Lung (tissue), 12 donors: ENCODE data around the gene SAE1. TPM values are rescaled to one million over a fixed set of nuclear protein-coding genes. Genes with fewer than 3 reads are reported as not detected.

ENCODE experiments used
- ATAC-seq: fragments of 200-7000 bp; cut with Tn5 transposase; one replicate; pipeline ENCODE4 v1.9.1; 2020; ENCODE audit warnings: moderate number of reproducible peaks; ENCODE audit not compliant: insufficient read depth, low FRiP score
- DNase-seq, 3 donors: peaks; one replicate each; pipeline ENCODE4 v3.0.0-alpha.2; 2013 to 2017
- H3K27ac ChIP-seq, 2 donors: one replicate each; pipeline ENCODE4 v1.5.1; 2013; ENCODE audit warnings: mild to moderate bottlenecking in 2 of 2, moderate library complexity in 2 of 2, control low read depth in 1 of 2, inconsistent platforms in 1 of 2, low read depth in 1 of 2, low read length in 1 of 2
- H3K27me3 ChIP-seq, 3 donors: one replicate each; pipeline ENCODE4 v1.5.1; 2013; ENCODE audit warnings: low read length in 2 of 3; ENCODE audit not compliant: control insufficient read depth in 3 of 3, insufficient read depth in 3 of 3
- H3K36me3 ChIP-seq, 4 donors: one replicate each; pipeline ENCODE4 v1.5.1; 2013; ENCODE audit warnings: low read length in 4 of 4, mild to moderate bottlenecking in 1 of 4, moderate library complexity in 1 of 4; ENCODE audit not compliant: control insufficient read depth in 4 of 4, insufficient read depth in 4 of 4
- H3K4me1 ChIP-seq, 5 donors: one replicate each; pipeline ENCODE4 v1.5.1; 2013; ENCODE audit warnings: low read length in 5 of 5, mild to moderate bottlenecking in 2 of 5, moderate library complexity in 1 of 5; ENCODE audit not compliant: control insufficient read depth in 5 of 5, insufficient read depth in 5 of 5
- H3K4me3 ChIP-seq: one replicate; pipeline ENCODE4 v1.5.1; 2013; ENCODE audit warnings: mild to moderate bottlenecking, control low read depth, moderate library complexity
- H3K9ac ChIP-seq, 2 donors: one replicate each; pipeline ENCODE4 v1.5.1; 2013; ENCODE audit warnings: low read length in 2 of 2, control low read depth in 1 of 2; ENCODE audit not compliant: insufficient read depth in 1 of 2
- H3K9me3 ChIP-seq, 4 donors: one replicate each; pipeline ENCODE4 v1.5.1; 2013; ENCODE audit warnings: low read length in 3 of 4, mild to moderate bottlenecking in 1 of 4, moderate library complexity in 1 of 4; ENCODE audit not compliant: control insufficient read depth in 4 of 4, insufficient read depth in 3 of 4
- WGBS, 2 donors: extraction: QIAGEN DNeasy Blood & Tissue Kit; methylation state at CpG; one replicate each; pipeline ENCODE4 v1.1.7; 2013; 5-methylcytosine and 5-hydroxymethylcytosine counted together
- polyA plus RNA-seq, 2 donors: library from polyadenylated mRNA; stranded (reverse); fragments of 200-250 nt; gene quantifications; one replicate each; pipeline ENCODE4 v1.2.1, GENCODE V29; 2013
- total RNA-seq, 2 donors: library from RNA; depleted of rRNA in 1 of 2; stranded (reverse); fragments of >200 nt in 1 of 2; gene quantifications; one replicate each; pipeline ENCODE4 v1.2.1, GENCODE V29; 2014 to 2021
- TF ChIP-seq, protein P1 (sequence below): IDR thresholded peaks from 2 replicates; pipeline ENCODE4 v1.5.1; 2012; ENCODE audit warnings: mild to moderate bottlenecking; ENCODE audit errors: control extremely low read depth, extremely low read depth
- donor health status: control.
- donor health status: control.
- donor health status: Bipolar disorder and iron deficiency.
- donor health status: healthy.
- donor health status: DM: yes; HTN: yes; CAD: no.

SAE1 gene
- total and polyA plus RNA-seq, 4 donors = 28.6 to 58.1 (median 55.9) TPM

DNA sequence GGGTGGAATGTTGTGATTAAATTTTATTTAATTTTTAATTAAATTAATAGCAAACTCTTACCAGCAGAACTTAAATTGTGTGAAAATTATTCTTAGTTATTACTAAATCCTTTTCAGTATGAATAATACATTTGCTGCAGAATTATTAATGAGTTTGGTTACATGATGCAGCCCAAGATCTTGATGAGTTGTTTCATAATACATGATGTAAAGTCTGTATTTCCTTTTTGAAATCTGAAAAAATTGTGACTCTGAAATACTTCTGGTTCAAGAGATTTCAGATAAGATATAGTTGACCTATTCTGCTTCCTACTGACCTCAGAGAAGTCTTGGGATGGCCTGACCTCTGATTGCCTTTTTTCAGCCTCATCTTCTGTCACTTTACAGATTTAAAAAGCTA is 11.1 kb downstream of the SAE1 start:
- H3K36me3 ChIP-seq = peaks cover 15 to 31% (median 23%) of the 10 kb centered on the region in 4 donors
- peaks cover 0 to 4% (median 0%) of the 10 kb centered on the region in 5 donors for H3K4me1 ChIP-seq
- no peak overlapping the region for H3K9ac ChIP-seq
- H3K27me3 ChIP-seq = no peaks in the 10 kb centered on the region
- DNase-seq (no peak), ATAC-seq (no peak)
- no peaks in the 10 kb centered on the region for H3K9me3 ChIP-seq
- H3K4me3 ChIP-seq = no peak overlapping the region
- H3K27ac ChIP-seq = no peak overlapping the region
- TF ChIP-seq, protein P1, sequence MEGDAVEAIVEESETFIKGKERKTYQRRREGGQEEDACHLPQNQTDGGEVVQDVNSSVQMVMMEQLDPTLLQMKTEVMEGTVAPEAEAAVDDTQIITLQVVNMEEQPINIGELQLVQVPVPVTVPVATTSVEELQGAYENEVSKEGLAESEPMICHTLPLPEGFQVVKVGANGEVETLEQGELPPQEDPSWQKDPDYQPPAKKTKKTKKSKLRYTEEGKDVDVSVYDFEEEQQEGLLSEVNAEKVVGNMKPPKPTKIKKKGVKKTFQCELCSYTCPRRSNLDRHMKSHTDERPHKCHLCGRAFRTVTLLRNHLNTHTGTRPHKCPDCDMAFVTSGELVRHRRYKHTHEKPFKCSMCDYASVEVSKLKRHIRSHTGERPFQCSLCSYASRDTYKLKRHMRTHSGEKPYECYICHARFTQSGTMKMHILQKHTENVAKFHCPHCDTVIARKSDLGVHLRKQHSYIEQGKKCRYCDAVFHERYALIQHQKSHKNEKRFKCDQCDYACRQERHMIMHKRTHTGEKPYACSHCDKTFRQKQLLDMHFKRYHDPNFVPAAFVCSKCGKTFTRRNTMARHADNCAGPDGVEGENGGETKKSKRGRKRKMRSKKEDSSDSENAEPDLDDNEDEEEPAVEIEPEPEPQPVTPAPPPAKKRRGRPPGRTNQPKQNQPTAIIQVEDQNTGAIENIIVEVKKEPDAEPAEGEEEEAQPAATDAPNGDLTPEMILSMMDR = no peak

DNA sequence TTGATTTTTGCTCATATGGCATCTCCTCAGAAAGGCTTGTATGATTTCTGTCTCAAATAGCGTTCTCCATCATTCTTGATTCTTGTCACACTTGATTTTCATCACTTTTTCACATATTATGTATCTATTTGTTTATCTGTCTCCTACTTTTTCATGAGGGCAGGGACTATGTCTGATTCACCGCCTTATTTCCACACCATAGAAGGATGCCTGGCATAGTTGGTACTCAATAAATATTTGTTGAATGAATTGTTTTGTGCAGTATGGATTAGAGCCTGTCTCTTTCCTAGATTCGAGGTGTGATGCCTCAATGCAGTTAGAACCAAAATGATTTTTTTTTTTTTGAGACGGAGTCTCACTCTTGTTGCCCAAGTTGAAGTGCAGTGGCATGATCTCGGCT is 12.1 kb downstream of the SAE1 start:
- H3K36me3 ChIP-seq = peaks cover 15 to 30% (median 25%) of the 10 kb centered on the region in 4 donors

DNA sequence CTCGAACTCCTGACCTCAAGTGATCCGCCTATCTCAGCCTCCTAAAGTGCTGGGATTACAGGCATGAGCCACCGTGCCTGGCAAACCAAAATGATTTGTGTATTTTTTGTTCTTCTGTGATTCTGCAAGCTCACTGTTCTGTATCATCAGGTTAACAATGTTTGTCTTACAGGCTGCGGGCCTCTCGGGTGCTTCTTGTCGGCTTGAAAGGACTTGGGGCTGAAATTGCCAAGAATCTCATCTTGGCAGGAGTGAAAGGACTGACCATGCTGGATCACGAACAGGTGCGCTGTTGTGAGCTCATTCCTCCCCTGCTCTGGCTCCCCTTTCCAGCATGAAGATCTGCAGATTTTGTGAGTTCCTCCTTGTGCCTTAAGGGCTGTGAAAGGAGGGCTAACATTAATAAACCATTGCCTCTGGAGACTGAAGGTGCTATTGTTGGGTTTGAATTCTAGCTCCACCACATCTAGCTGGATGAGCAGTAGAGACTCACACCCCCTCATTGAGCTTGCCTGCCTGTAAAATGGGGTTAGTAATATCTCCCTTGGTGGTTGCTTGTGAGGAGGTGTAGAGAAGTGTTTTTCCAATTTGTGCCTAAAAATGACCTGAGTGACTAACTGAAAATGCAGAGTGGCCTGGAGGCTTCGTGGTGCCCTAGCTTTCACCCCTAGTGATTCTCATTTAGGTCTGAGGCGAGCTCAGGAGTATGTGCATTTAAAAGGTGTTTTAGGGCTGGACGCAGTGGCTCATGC is 12.9 kb downstream of the SAE1 start:
- Histone ChIP-seq H3K9ac (no peak overlapping the region), H3K9me3 (no peaks in the 10 kb centered on the region), H3K27ac (no peak overlapping the region), H3K36me3 (peaks cover 15 to 30% (median 25%) of the 10 kb centered on the region in 4 donors), H3K27me3 (no peaks in the 10 kb centered on the region), H3K4me1 (peaks cover 0 to 4% (median 0%) of the 10 kb centered on the region in 5 donors), H3K4me3 (no peak overlapping the region)
- WGBS, 2 donors = 77 to 88% methylated on average over 11 of the region's 11 CpGs
- no peak for ATAC-seq
- DNase-seq = no peak
- TF ChIP-seq, protein P1 = no peak

More for the DNA sequence above, 12.1 kb downstream of the SAE1 start:
- DNase-seq (no peak), ATAC-seq (no peak)
- H3K9ac ChIP-seq = no peak overlapping the region
- TF ChIP-seq, protein P1 = no peak
- H3K4me1 ChIP-seq = peaks cover 0 to 4% (median 0%) of the 10 kb centered on the region in 5 donors
- H3K27ac ChIP-seq = no peak overlapping the region
- no peaks in the 10 kb centered on the region for H3K9me3 ChIP-seq
- H3K4me3 ChIP-seq = no peak overlapping the region
- no peaks in the 10 kb centered on the region for H3K27me3 ChIP-seq
- 78 to 88% methylated on average over 5 of the region's 5 CpGs for WGBS, 2 donors
